MV-4-11 (cell line): ENCODE results near the gene KIF1B.
"Not testable (repeated sequence)": the region's sequence is repeated elsewhere in the genome, so short reads cannot be mapped to it uniquely, and the experiment has no call there.

ENCODE experiments used
- DNase-seq: peaks from one replicate; lab custom pipeline; 2025; lab: John Stamatoyannopoulos, UW

KIF1B gene

DNA sequence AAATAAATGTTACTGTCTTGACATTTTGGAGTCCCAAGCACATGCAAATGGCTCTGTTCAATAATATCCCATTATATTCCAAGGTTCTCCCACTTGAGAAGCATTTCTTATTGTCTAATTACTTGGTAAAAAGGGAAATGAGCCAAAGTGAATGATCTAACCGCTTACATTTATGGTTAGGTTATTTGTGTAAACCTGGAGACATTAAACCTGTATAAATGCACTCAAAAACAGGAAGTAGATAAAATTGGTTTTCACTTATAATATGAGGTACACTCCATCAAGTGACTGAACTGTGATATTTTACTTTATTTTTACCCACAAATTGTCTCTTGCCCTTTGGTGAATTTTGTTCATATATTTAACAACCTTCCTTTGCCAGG lies 26.8 kb downstream of the KIF1B start:
- DNase-seq, result peak; percentile 18

DNA sequence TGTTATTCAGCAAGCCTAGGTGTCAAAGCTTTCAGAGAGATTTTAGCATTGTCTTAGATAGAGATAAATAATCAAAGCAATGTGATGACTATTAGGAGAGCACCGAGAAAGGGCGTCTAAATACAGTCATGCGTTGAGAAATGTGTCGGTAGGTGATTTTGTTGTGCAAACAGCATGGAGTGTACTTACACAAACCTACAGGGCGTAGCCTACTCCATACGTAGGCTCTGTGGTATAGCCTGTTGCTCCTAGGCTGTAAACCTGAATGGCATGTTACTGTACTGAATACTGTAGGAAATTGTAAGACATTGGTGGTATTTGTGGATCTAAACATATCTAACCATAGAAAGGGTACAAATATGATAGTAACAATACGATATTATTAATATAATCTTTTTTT lies 31.8 kb downstream of the KIF1B start:
- no peak for DNase-seq

DNA sequence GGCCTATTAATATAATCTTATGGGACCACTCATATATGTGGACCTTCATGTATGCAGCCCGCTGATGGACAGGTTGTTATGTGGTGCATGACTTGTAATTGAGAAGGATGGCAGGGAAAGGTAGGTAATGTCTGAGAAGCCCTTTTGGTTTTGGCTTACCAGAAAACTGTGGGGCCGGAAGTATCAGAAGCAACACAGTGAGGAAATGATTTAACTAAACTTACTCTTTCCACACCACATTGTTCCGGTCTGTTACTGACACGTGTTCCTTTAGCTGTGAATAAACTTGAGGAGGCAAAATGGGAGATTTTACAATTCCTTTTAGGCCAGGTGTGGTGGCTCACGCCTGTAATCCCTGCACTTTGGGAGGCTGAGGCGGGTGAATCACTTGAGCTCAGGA lies 32.4 kb downstream of the KIF1B start:
- DNase-seq, result no peak

DNA sequence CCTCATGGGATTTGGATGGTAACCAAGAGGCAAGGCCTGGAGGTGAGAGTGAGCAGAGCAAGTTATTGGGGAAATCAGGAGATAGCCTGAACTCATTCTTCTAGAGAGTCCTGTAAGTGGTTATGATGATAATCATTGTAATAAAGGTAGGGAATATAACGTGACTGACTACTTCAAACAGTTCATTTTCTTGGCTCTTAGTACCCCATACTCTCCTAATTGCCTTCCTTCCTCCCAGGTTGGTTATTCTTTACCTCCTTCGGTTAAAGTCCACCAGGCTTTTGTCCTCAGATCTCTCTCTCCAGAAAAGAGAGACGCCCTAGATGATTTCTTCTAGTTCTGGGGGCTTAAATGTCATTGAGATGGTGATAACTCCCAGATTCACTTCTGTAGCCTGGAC lies 35.3 kb downstream of the KIF1B start:
- DNase-seq, result no peak

DNA sequence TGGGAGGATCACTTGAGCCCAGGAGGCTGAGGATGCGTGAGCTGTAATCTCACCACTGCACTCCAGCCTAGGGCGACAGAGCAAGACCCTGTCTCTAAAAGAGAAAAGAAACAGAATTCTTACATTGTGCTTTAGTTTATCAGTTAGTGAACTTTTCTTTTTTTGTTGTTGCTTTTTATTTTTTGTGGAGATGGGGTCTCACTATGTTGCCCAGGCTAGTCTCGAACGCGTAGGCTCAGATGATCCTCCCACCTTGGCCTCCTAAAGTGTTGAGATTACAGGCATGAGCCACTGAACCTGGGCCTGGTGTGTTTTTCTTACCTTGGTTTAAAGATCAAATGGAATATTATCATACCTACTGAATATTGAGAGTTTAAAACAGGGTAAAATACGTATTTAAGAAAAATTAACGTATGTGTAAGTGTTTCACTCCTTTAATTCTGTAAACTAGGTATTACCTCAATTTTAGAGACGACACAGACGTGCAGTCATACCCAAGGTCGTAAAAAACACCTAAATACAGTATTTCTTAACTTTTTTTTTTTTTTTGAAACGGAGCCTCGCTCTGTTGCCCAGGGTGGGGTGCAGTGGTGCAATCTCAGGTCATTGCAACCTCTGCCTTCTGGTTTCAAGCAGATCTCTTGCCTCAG lies 39.6 kb downstream of the KIF1B start:
- no peak for DNase-seq

DNA sequence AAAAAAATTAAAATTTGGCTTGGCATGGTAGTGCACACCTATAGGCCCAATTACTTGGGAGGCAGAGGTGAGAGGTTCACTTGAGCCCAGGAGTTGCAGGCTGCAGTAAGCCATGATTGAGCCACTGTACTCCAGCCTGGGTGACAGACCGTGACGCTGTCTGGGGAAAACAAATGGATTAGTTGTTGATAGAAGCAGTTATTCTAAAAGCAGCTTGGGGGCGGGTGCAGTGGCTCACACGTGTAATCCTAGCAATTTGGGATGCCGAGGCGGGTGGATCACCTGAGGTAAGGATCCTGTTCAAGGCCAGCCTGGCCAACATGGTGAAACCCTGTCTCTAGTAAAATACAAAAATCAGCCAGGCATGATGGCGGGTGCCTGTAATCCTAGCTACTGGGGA lies 40.3 kb downstream of the KIF1B start:
- no peak for DNase-seq

DNA sequence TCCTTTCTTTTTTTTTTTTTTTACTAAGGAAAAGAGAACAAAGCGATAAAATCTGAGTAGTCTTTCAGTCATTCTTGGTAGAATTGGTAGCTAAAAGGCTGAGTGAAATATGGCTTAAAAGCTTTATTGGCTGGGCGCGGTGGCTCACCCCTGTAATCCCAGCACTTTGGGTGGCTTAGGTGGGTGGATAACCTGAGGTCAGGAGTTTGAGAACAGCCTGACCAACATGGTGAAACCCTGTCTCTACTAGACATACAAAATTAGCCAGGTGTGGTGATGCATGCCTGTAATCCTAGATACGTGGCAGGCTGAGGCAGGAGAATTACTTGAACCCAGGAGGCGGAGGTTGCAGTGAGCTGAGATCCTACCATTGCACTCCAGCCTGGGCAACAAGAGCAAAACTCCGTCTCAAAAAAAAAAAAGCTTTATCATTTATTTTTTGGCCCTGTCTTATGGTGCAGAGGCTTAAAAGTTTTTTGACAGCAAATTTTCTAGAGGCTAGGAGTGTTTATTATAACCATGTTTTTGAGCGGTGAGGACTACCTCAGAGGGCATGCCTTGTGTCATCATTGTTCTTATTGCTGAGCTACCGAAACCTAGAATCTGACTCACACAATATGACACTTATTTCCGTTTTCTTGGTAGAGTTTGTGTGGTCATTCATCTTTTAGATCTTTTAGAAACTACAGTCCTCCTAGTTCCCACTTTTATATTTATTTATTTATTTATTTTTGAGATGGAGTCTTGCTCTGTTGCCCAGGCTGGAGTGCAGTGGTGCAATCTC lies 41.1 kb downstream of the KIF1B start:
- peak; percentile 90 for DNase-seq

DNA sequence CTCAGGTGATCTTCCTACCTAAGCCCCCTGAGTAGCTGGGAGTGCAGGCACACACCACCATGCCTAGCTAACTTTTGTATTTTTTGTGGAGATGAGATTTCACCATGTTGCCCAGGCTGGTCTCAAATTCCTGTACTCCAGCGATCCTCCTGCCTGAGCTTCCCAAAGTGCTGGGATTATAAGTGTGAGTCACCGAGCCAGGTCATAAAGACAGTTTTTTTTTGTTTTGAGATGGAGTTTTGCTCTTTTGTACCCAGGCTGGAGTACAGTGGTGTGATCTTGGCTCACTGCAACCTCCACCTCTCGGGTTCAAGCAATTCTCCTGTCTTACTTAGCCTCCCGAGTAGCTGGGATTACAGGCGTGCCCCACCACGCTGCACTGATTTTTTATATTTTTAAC lies 42.1 kb downstream of the KIF1B start:
- DNase-seq, result no peak

DNA sequence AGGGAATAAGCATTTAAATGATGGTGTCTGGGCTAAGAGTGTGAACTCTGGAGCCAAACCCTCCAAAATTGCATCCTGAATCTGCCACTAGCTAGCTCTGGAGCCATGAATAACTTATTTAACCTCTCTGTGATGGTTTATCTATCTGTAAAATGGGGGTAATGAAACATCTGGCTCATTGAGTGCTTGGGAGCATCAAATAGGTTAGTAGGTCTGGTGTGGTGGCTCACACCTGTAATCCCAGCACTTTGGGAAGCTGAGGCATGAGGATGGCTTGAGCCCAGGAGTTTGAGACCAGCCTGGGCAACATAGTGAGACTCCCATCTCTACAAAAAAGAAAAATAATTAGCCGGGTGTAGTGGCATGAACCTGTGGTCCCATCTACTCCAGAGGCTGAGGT lies 42.8 kb downstream of the KIF1B start:
- no peak for DNase-seq

DNA sequence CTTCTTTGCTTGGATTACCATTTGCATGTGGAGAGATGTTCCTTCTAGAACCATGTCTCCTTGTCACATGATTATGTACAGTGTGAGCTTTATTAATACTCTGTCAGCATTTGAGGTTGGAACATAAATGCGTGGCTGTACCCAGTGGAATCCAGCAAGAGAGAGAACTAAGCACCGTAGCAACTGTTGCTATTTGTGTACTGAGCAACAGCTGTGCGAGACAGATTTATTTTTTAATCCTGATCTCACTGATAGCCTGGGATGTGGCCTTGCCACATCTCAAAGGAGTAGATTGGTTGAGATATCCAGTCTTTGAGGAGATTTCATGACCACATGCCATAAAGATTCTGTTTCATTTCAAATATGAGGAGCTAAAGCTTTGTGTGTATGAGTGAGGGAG lies 43.4 kb downstream of the KIF1B start:
- DNase-seq, result peak; percentile 40

DNA sequence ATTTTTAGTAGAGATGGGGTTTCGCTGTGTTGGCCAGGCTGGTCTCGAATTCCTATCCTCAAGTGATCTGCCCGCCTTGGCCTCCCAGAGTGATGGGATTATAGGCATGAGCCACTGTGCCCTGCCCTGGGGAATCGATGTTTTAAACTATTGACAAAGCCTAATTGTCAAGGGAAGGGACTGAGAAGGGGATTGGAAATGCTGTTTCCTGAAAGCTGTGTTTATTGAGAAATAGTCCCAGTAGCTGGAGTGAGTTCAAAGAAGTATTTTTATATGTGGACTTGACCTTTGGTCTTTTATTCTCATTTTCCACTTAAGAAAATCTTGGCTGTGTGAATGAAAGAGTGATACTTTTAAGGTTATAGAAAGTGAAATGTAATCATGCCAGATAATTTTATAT lies 47.5 kb downstream of the KIF1B start:
- DNase-seq, result no peak

DNA sequence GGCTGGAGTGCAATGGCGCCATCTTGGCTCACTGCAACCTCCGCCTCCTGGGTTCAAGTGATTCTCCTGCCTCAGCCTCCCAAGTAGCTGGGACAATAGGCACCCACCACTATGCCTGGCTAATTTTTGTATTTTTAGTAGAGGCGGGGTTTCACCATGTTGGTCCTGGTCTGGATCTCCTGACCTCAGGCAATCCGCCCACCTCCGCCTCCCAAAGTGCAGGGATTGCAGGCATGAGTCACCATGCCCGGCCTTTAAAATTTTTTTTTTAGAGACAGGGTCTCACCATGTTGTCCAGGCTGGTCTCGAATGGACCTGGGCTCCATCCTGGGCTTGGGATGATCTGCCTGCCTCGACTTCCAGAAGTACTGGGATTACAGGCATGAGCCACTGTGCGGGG lies 49.2 kb downstream of the KIF1B start:
- not testable (repeated sequence) for DNase-seq

DNA sequence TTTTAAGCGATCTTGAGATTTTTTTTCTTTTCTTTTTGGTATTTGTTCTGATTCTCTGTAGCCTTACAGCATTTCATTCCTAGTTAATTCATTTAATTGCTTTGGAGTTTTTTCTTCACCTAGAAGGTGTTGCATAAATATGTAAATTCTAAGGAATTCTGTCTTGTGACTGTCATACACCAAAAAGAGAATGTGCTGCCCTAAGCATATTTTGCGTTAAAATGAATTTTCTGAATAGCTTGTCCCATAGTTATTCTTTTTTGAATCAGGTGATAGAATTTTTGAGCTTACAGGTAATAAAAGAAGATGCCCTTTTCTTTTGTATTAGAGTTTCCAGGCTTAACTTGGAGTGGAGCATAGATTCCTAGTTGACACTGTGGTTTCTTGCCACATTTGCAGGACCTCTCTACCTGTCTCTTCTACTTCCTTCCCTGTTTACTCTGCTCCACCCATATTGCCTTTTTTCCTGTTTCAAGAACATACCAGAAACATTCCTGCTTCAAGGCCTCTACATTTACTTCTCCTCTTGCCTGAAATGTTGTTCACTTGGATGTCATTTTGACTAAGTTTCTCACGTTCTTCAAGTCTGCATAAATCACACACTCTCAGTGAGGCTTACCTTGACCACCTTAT lies 53.2 kb downstream of the KIF1B start:
- DNase-seq, result no peak

DNA sequence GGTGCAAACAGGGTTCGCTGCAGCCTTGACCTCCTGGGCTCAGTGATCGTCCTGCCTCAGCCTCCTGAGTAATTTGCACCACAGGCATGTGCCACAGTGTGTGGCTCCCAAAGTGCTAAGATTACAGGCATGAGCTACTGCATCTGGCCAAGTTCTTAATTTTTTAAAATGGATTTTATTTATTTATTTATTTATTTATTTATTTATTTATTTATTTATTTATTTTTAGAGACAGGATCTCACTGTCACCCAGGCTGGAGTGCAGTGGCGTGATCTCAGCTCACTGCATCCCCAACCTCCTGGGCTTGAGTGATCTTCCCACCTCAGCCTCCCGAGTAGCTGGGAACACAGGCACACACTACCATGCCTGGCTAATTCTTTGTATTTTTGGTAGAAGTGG lies 54.7 kb downstream of the KIF1B start:
- DNase-seq, result no peak

DNA sequence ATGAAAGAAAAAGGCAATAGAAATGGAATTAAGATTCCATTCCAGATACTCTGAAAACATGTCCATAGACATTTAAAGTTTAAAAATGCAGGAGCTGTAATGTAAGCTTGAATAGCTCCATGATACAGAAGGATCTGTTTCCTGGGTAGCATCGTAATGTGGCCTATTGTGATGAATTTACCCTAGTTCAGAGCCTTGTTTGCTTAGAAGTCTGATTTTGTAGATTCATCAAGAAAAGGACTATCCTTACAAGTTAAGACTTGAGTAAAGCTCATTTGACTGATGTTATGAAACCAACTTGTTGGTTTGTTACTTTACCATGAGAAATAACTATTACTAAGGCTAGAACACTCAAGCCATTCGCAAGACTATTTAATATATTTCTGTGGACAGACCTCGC lies 55.5 kb downstream of the KIF1B start:
- no peak for DNase-seq

DNA sequence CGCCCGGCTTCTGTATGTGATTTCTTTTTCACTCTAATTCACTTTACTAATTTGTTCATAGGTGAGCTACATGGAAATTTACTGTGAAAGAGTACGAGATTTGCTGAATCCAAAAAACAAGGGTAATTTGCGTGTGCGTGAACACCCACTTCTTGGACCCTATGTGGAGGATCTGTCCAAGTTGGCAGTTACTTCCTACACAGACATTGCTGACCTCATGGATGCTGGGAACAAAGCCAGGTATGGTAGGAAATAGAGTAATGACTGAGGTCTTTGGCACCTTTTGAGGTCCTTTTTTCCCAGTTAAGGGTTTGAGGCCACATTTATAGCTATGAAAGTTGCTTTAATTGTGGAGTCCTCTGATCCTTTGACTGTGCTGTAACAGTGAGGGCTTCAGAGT lies 56.9 kb downstream of the KIF1B start:
- no peak for DNase-seq

DNA sequence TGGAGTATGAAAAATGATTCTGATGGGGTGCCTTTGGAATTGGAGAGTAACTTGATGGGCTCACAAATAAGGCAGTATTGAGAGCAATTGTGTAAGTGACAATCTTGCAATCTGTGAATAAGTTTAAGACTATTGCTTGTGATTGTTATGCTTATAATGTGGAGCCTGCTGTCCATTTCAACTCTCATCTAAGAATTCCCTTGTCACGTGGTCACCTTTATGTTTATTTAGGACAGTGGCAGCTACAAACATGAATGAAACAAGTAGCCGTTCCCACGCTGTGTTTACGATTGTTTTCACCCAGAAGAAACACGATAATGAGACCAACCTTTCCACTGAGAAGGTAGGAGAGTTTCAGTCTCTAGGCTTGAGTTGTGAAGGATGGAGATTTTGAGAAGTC lies 57.6 kb downstream of the KIF1B start:
- no peak for DNase-seq

DNA sequence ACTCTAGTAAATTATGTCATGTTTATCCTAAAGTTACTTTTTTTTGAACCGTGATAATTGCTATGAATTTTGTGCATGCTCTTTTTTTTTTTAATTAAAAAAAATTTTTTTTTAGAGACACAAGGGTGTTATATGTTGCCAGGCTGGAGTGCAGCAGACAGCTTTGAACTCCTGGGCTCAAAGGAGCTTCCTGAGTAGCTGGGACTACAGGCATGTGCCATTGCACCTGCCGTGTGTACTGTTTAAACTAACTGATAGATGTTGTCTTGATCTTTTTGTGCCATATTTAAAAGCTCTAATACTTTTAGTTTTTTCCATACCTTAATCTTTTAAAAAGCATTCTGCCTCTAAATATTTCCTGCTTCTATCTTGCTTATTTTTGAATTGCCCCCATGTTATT lies 60.7 kb downstream of the KIF1B start:
- no peak for DNase-seq

DNA sequence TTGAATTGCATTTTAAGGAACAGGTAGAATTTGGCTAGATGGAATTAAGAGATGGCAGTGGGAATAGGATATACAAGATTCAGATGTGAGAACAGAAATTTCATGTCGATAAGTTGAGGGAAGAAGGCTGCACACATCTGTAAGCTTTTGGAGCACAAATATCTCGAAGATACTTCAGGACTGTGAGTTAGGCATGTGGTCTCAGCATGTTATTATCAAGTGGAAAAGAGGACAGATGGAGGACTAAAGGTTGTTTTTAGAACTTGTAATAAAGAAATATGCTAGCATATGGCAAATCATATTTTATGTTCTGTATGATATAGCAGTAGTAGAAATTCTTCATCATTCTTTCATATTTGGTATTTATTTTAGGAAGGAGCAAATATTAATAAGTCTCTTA lies 61.5 kb downstream of the KIF1B start:
- DNase-seq, result no peak

DNA sequence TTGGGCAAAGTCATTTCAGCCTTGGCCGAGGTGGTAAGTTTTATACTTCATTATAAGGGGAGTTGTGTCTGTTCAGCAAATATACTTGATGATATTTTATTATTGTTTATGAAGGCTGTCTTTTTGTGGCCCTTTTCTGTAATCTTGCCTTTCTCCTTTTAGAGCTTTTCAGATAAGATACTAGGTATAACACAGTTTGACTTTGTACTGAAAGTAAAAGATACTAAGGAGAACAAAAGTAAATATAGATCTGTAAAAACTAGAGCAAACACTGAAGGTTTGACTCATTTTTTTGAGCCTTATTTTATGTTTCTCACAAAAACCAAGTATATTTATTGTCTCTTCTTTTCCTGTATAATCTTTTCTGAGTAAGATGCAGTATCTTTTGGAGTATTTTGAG lies 61.9 kb downstream of the KIF1B start:
- DNase-seq, result no peak

DNA sequence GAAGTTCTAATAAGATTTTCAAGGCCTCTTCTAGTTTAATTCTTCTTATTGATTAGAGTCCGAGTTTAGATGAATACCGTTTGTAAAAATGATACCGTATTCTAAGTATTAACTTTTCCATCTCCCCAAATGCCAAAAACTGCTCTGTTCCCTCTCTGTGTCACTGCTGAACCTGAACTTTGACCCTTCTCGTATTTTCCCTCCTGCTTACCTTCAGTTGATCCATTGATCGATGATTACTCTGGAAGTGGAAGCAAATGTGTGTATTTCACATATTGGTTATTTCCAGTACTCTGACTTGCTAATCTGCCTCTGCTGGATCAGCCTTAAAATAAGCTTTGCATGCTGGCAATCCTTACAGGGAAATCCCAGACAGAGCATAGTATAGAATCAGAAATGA lies 68.5 kb downstream of the KIF1B start:
- no peak for DNase-seq

DNA sequence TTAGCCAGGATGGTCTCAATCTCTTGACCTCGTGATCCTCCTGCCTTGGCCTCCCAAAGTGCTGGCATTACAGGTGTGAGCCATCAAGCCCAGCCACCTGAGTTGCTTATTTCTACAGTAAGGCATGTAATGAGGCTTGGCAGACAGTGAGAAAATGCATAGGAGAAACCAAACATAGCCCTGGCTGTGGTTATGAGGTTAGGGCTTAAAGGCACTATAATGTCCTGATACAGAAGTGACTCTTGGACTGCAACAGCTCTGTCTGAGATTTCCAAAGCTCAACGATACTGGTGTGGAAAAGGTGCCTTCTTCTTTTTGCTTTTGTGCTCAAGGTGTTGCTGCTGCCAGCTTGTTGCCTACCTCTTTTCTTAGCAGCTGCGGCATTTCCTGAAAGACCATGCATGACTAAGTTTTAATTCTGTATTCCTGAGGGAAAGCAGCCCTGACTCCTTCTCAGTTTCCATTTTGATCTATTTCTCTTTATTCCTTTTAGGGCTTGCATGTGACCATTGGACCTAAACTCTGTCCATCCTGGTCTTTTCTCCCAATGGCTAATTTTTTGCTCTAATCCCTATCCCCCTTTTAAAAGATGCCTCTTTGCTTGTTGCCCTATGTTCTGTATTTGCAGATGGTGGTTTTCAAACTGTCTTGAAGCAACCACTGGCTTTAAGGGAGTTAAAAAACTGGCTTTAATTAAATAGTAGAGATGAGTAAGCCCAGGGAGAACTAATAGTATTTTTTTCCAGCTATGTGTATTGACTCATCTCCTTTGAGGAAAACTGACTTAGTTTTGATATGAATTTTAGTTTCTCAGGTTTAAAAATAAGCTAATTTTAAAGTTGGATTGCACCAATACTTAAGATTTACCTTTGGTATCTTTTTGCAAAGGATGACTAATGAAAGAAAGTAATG lies 70.3 kb downstream of the KIF1B start:
- no peak for DNase-seq
